ENCODE data around the gene ARAP2. TPM values are rescaled to one million over a fixed set of nuclear protein-coding genes. Genes with fewer than 3 reads are reported as not detected.
"Not testable (repeated sequence)": the region's sequence is repeated elsewhere in the genome, so short reads cannot be mapped to it uniquely, and the experiment has no call there.

The ARAP2 gene
- total RNA-seq, 1 donor from 2014 or later, result 1.9 TPM

DNA sequence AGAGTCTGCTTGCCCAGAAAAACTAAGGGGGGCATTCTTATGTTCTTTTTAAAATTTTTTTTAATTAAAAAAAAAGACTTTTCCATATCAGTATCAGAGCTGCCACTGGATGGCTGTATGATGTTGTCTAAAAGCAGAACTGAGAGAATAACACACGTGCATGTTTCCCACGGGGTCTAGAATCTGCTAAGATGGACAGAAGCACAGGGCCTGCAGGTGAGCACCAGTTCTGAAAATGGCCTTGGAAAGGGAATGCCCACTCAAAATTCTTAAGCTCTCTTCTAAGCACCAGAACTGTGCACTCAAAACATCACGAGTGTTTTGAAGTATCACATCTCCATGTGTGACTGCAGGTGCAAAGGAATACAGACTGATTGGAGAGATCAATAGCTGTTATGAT, 61.1 kb downstream of the ARAP2 start:
- DNase-seq, result no peak

- not testable (repeated sequence) for DNase-seq
Observed at GRCh38 chr4:36182315-36182714, 62.0 kb downstream of the ARAP2 start.

- DNase-seq, result no peak
Observed at GRCh38 chr4:36180206-36180605, 64.1 kb downstream of the ARAP2 start.

- DNase-seq, result no peak
Observed at GRCh38 chr4:36178484-36178883, 65.8 kb downstream of the ARAP2 start.

DNA sequence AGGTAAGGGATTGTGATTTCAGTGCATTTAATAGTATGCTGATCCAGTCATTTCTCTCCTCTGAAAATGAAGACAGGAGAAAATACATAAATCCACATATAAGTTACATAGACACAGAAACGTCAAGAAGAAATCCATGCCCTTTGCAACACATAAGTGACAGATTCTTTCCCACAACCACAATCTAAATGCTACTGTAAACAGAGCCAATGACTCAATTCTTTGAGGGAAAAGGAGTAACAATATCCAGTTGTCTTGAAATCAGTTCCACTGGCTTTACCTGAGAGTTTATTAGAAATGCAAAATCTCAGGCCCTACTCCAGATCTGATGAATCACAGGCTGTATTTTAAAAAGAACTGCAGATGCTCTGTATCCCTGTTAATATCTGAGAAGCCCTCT, 66.4 kb downstream of the ARAP2 start:
- no peak for DNase-seq

DNA sequence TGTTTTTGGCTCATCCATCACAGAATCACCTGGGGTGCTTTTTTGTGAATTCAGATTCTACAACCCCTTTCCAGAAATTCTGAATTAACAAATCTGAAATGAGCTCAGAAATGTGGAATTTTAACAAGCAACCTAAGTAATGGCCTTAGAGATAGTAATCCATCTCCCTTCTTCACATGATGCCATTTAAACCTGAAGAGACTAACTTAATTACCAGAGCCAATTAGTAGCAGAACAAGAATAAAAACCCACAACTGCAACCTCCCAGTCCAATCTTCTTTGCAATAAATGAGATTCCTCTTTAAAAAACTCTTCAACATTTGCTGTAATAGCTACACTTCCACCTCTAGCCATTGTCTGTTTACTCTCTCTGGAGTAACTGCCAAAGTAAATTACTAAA, 69.7 kb downstream of the ARAP2 start:
- DNase-seq, result no peak

GRCh38 chr4:36173905-36174304, 70.4 kb downstream of the ARAP2 start:
- no peak for DNase-seq

DNA sequence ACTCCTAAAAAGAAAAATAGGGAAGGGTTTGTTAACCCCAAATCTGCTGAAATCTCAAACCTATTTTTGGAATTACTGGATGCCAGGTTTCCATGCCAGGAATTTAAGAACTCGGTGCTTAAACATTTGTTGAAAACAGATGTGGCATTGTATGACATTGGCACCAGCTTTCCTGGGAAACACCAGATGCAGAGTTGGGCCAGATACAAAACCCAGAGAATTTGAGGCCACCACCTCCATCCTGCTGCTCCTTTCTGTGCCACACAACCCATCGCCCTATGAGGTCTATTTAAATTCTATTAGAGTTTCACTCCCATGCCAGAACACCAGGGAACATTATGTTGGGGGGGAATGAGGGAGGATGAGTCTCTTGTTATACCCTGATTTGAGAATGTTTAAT, 71.7 kb downstream of the ARAP2 start:
- no peak for DNase-seq

DNA sequence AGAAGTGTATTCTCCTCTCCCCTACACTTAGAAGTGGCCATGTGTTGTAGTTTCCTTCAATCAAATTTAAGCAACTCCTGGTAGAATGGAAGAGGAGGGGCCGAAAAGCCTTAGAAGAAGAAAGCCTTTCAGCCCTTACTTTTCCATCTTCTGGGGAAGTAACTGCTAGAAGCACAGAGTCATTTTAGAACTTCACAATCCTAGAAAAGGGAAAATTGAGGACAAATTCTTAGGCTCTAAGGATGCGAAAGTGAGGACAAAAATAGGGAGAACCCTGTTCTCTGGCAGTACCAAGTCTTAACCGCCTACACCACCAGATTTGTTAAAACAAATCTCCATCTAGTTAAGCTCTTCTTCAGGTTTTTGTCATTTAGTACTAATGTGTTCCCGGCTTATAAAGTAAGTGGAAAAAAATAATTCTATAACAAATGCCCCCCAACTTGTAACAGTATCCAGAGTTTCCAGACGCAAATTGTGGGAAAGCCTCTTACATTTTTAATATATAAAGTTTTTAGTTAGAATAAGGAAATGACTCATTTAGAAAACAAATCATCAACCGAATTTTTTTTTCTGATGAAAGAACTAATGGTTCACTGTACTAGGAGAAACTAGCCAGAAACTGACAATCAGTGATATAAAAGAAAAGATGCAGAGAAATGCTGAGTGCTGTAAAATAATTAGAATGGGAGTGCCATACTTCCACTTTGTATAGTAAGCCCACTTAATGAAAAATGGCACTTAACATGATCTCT, 76.0 kb downstream of the ARAP2 start:
- DNase-seq, result no peak

GRCh38 chr4:36165631-36166005, 78.7 kb downstream of the ARAP2 start:
- DNase-seq, result no peak

DNA sequence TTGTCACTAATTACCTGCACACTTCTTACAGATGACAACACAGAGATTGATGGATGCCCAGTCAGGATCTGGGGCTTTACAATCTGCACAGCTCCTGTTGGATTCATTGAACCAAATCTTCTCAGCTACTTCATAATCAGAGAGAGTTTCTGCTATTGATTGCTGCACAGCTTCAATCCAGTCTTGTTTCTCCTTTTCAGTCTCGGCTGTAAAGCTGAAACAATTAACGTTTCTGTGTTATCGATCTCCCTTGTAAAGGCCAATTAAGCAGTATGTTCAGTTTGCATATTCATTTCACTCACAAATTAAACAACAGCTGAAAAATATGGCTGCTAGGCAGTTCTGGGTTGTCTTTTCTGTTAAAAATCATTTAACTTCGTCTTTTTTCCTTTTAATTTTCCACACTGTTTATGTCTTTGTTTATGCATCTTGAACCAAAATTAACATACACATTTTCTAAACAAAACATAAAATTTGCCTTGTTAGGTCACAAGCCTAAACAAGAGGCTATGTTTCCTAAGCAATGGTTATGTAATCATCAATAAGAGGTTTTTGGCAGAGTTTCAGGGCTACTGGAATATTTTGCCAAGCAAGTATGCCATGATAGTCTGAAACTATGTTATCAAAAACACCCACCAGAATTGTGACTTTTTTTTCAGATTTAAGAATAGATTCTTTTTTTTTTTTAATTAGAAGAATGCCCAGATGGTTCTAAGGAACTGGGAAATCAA, 79.2 kb downstream of the ARAP2 start:
- no peak for DNase-seq

DNA sequence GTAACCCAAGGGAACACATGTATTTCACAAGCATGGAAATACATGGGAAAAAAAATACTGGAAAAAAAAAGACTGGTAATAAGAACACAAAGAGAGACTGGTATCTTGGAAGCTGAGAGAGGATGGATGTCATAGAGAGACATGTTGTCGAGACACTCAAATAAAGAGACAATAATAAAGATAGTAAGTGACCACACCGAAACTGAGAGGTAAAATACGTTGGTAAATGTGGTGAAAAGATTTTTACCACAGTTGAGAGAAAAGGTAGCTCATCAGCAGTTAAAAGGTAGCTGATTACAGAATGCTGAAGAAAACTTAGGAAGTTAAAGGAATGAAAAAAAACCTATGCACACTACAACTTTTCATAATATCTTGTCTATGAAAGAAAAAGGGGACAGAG, 81.1 kb downstream of the ARAP2 start:
- no peak for DNase-seq

DNA sequence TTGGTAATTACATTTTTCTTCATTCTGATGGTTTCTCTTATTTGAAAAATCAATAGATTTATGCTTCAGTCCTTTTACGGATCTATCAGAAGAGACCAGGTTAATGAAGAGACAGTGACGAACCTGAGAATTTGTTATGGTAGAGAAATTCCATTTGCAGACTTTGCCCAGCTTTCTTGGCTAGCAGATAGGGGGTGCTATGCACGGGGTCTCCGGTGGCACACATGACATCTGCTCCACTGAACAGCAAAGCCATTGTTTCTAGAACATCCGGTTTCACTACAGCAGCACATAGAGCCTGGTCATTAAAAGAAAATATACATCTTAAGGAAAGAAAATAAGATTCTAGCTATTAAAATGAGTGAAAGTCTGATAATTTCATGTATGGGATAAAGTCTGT, 85.1 kb downstream of the ARAP2 start:
- no peak for DNase-seq

DNA sequence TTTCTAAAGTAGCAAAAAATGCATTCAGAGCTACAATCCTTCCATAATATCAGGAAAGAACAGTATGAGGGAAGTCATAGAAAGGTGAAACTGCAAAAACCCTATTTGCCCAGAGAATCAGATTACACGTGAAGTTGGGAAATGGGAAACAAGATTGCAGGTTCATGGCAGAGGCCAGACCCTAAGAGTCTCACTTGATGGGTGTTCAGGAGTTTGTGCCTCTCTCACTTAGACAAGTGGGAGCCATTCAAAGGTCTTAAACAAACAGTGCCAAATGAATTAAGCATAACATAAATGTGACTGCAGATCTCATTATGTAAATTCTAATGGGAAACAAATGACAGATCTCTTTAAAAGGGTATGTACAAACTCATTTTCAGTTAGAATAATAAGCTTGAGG, 91.6 kb downstream of the ARAP2 start:
- no peak for DNase-seq

- DNase-seq, result no peak
Observed at GRCh38 chr4:36142504-36142903, 101.8 kb downstream of the ARAP2 start.

GRCh38 chr4:36141186-36141585, 103.1 kb downstream of the ARAP2 start:
- DNase-seq, result no peak

- DNase-seq, result no peak
Observed at GRCh38 chr4:36140421-36140820, 103.9 kb downstream of the ARAP2 start.

DNA sequence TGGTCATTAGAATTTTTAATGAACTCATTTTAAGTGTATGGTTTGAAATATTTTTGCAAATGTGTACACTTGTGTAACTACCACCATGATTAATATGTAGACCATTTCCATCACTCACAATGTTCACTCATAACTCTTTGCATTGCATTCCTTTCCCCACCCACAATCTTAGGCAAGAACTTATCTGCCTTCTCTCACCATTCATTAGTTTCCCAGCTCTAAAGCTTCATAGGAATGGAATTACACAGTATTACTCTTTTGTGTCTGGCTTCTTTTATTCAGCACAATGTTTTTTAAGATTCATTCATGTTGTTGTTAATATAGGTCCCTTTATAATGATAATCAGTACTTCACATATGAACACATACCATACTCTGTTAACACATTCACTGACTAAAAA, 106.1 kb downstream of the ARAP2 start:
- DNase-seq, result no peak

DNA sequence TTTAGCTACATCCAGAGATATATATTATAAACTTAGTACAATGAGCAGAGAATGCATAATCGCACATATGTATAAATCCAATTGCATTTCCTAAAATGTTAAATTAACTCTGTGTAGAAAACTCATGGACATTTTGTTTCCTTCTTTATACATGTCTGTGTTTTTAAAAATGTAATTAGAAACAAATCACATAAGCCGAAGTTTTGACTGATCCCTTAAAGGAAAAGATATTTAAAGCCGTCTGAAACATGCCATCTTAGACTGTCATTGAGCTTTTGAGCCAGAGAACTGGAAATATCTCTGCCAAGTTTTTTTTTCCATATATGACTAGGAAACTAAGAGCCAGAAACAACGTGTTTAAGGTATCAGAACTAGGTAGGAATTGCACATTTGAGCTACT, 107.0 kb downstream of the ARAP2 start:
- no peak for DNase-seq

DNA sequence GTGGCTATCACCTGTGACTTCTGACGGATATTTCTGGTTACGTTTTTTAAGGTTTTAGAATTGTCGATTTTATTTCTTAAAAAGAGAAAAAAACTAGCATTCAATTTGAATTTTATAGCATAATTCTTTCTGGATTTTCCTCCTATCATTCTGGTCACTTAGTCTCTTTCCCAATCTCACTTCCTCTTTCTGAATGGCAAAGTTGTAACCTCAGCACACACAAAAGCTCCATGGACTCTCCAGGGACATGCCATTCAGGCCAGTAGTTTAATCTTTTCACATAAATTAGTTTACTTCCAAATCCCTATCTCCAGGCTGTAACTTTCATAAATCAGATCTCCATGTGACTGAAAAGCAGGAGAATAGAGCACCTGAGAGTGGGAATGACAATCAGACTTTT, 110.7 kb downstream of the ARAP2 start:
- no peak for DNase-seq

GRCh38 chr4:36133086-36133485, 111.2 kb downstream of the ARAP2 start:
- no peak for DNase-seq

- no peak for DNase-seq
Observed at GRCh38 chr4:36130641-36131040, 113.7 kb downstream of the ARAP2 start.

GRCh38 chr4:36128689-36129088, 115.6 kb downstream of the ARAP2 start:
- DNase-seq, result no peak

- DNase-seq, result no peak
Observed at GRCh38 chr4:36123906-36124305, 120.4 kb downstream of the ARAP2 start.

GRCh38 chr4:36115312-36115711, 129.0 kb downstream of the ARAP2 start:
- no peak for DNase-seq

All from dermis blood vessel endothelial cell (primary cell).